HL-60 (cell line): Measurements from ENCODE around the gene STK32B.

Experiments used
- DNase-seq, 2 experiments: peaks; one replicate each; pipeline ENCODE4 v3.0.0-alpha.2; 2010 to 2020; ENCODE audit warnings: low read depth in 1 of 2, low spot score in 1 of 2
- H3K27ac ChIP-seq: fragments of 250-450 bp; sonication (Bioruptor Pico); replicated peaks from 2 replicates; pipeline ENCODE4 v1.5.1; 2020; ENCODE audit warnings: mild to moderate bottlenecking, moderate library complexity
- H3K27me3 ChIP-seq: fragments of 250-450 bp; sonication (Bioruptor Pico); 2 replicates; pipeline ENCODE4 v1.5.1; 2021; ENCODE audit warnings: mild to moderate bottlenecking, moderate library complexity; ENCODE audit not compliant: insufficient read depth, poor library complexity, severe bottlenecking
- H3K4me3 ChIP-seq: replicated peaks from 2 replicates; pipeline ENCODE4 v1.5.1; 2011; ENCODE audit warnings: mild to moderate bottlenecking, control low read depth, low read length; ENCODE audit not compliant: insufficient read depth
- GABPA ChIP-seq: IDR thresholded peaks from 2 replicates; pipeline ENCODE4 v1.6.1; 2012; ENCODE audit warnings: low read depth
- POLR2AphosphoS5 ChIP-seq: IDR thresholded peaks from 2 replicates; pipeline ENCODE4 v1.6.1; 2012; ENCODE audit warnings: low read depth
- SPI1 ChIP-seq: IDR thresholded peaks from 2 replicates; pipeline ENCODE4 v1.6.1; 2012; ENCODE audit warnings: low read depth, mild to moderate bottlenecking, borderline replicate concordance
- TF ChIP-seq, protein P1 (sequence below): IDR thresholded peaks from 2 replicates; pipeline ENCODE4 v1.6.1; 2012; ENCODE audit warnings: low read depth; ENCODE audit not compliant: insufficient replicate concordance
- TF ChIP-seq, protein P2 (sequence below): IDR thresholded peaks from one replicate; pipeline ENCODE4 v1.5.1; 2011; ENCODE audit warnings: low read length, control low read depth, inconsistent platforms; ENCODE audit not compliant: insufficient read depth

STK32B gene

DNA sequence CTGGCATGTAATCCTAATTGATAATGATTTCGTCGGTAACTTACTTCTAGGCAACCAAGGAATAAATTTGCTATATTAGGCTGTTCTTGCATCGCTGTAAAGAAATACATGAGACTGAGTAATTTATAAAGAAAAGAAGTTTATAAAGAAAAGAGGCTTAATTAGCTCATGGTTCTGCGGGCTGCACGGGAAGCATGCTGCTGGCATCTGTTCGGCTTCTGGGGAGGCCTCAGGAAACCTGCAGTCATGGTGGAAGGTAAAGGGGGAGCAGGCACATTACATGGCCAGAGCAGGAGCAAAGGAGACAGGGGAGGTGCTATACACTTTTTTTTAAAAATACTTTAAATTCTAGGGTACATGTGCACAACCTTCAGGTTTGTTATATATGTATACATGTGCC lies 290.2 kb downstream of the STK32B start:
- no peak for DNase-seq
- TF ChIP-seq GABPA (no peak), SPI1 (no peak), POLR2AphosphoS5 (no peak)
- TF ChIP-seq, protein P1, sequence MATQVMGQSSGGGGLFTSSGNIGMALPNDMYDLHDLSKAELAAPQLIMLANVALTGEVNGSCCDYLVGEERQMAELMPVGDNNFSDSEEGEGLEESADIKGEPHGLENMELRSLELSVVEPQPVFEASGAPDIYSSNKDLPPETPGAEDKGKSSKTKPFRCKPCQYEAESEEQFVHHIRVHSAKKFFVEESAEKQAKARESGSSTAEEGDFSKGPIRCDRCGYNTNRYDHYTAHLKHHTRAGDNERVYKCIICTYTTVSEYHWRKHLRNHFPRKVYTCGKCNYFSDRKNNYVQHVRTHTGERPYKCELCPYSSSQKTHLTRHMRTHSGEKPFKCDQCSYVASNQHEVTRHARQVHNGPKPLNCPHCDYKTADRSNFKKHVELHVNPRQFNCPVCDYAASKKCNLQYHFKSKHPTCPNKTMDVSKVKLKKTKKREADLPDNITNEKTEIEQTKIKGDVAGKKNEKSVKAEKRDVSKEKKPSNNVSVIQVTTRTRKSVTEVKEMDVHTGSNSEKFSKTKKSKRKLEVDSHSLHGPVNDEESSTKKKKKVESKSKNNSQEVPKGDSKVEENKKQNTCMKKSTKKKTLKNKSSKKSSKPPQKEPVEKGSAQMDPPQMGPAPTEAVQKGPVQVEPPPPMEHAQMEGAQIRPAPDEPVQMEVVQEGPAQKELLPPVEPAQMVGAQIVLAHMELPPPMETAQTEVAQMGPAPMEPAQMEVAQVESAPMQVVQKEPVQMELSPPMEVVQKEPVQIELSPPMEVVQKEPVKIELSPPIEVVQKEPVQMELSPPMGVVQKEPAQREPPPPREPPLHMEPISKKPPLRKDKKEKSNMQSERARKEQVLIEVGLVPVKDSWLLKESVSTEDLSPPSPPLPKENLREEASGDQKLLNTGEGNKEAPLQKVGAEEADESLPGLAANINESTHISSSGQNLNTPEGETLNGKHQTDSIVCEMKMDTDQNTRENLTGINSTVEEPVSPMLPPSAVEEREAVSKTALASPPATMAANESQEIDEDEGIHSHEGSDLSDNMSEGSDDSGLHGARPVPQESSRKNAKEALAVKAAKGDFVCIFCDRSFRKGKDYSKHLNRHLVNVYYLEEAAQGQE, result no peak
- TF ChIP-seq, protein P2, sequence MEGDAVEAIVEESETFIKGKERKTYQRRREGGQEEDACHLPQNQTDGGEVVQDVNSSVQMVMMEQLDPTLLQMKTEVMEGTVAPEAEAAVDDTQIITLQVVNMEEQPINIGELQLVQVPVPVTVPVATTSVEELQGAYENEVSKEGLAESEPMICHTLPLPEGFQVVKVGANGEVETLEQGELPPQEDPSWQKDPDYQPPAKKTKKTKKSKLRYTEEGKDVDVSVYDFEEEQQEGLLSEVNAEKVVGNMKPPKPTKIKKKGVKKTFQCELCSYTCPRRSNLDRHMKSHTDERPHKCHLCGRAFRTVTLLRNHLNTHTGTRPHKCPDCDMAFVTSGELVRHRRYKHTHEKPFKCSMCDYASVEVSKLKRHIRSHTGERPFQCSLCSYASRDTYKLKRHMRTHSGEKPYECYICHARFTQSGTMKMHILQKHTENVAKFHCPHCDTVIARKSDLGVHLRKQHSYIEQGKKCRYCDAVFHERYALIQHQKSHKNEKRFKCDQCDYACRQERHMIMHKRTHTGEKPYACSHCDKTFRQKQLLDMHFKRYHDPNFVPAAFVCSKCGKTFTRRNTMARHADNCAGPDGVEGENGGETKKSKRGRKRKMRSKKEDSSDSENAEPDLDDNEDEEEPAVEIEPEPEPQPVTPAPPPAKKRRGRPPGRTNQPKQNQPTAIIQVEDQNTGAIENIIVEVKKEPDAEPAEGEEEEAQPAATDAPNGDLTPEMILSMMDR, result no peak
- H3K4me3 ChIP-seq, result no peak overlapping the region
- H3K27me3 ChIP-seq, result no peaks in the 10 kb centered on the region
- H3K27ac ChIP-seq, result no peak overlapping the region

GRCh38 chr4:5355846-5356245 lies 304.6 kb downstream of the STK32B start:
- H3K27me3 ChIP-seq, result no peaks in the 10 kb centered on the region
- no peak overlapping the region for H3K4me3 ChIP-seq
- DNase-seq, result no peak
- no peak for TF ChIP-seq SPI1
- TF ChIP-seq, protein P2, result no peak
- TF ChIP-seq POLR2AphosphoS5, result no peak
- TF ChIP-seq GABPA, result no peak
- TF ChIP-seq, protein P1, result no peak
- H3K27ac ChIP-seq, result no peak overlapping the region

DNA sequence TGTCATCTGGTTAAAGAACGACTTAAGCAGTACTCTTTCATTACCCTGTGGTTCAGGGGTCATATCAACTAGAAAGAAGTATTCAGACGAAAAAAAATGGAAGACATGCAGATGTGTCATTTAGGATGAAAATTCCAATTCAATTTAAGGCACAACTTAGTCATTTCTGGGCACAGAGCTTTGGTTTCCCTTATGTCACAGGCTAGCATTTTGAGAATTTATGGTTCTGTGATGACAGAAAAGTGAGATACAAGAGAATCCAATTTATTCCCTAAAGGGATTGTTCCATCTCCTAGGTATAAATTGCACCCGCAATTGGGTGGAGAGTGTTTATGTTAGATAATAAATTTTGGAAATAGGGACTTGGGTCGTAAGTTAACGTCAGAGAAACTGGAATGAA lies 306.6 kb downstream of the STK32B start:
- Histone ChIP-seq H3K4me3 (no peak overlapping the region), H3K27ac (no peak overlapping the region), H3K27me3 (no peaks in the 10 kb centered on the region)
- DNase-seq, result no peak
- TF ChIP-seq, protein P2, result no peak
- TF ChIP-seq POLR2AphosphoS5 (no peak), SPI1 (no peak), GABPA (no peak)
- TF ChIP-seq, protein P1, result no peak
